ENCODE data around the gene ARMC10.
A peak's percentile ranks its signal among the peaks of the same experiment; 100 is the strongest.
"Not testable (repeated sequence)": the region's sequence is repeated elsewhere in the genome, so short reads cannot be mapped to it uniquely, and the experiment has no call there.

ARMC10 gene

DNA sequence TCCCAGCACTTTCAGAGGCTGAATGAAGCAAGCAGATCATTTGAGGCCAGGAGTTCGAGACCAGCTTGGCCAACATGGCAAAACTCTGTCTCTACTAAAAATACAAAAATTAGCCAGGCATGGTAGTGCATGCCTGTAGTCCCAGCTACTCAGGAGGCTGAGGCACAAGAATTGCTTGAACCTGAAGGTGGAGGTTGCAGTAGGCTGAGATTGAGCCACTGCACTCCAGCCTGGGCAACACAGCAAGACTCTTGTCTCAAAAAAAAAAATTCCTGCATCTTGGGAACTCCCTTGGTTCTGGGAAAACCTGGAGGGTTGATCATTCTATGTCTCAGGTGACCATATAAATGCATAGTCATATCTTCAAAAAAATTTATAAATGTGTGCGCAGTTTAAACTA lies 69.8 kb downstream of the ARMC10 start:
- H3K18ac ChIP-seq (ENCODE audit: low read length); H3K9me3 ChIP-seq (ENCODE audit: insufficient read depth, low read depth, low read length); H3K4me1 ChIP-seq (ENCODE audit: control insufficient read depth in 1 of 2, insufficient read depth in 2 of 2, low read length in 2 of 2); H2AK5ac ChIP-seq (ENCODE audit: low read length); H3K4ac ChIP-seq (ENCODE audit: low read depth, low read length); H3K79me2 ChIP-seq (ENCODE audit: control insufficient read depth, insufficient read depth, low read length, poor library complexity); H4K8ac ChIP-seq (ENCODE audit: low read depth, low read length); H3K4me2 ChIP-seq (ENCODE audit: low read length); H3K27me3 ChIP-seq (ENCODE audit: insufficient read depth, low read length); H3K9ac ChIP-seq (ENCODE audit: low read length); H3K14ac ChIP-seq (ENCODE audit: low read length); H3K23ac ChIP-seq (ENCODE audit: low read length); H4K12ac ChIP-seq (ENCODE audit: low read depth, low read length); H2BK120ac ChIP-seq (ENCODE audit: insufficient read depth, low read length, poor library complexity); H2BK5ac ChIP-seq (ENCODE audit: low read depth, low read length, poor library complexity); H4K91ac ChIP-seq (ENCODE audit: low read depth, low read length); H3K79me1 ChIP-seq (ENCODE audit: low read length); H3K4me3 ChIP-seq (ENCODE audit: low read depth, low read length); DNase-seq; H2AFZ ChIP-seq (ENCODE audit: insufficient read depth, low read length, poor library complexity); H2BK12ac ChIP-seq (ENCODE audit: low read length); H3K36me3 ChIP-seq (ENCODE audit: control insufficient read depth in 1 of 2, insufficient read depth in 2 of 2, low read length in 2 of 2); H3K27ac ChIP-seq (ENCODE audit: low read depth, low read length): not testable (repeated sequence)
- 100% methylated on average over 1 of the region's 2 CpGs for WGBS (ENCODE audit: extremely low coverage, insufficient coverage, insufficient read length)

DNA sequence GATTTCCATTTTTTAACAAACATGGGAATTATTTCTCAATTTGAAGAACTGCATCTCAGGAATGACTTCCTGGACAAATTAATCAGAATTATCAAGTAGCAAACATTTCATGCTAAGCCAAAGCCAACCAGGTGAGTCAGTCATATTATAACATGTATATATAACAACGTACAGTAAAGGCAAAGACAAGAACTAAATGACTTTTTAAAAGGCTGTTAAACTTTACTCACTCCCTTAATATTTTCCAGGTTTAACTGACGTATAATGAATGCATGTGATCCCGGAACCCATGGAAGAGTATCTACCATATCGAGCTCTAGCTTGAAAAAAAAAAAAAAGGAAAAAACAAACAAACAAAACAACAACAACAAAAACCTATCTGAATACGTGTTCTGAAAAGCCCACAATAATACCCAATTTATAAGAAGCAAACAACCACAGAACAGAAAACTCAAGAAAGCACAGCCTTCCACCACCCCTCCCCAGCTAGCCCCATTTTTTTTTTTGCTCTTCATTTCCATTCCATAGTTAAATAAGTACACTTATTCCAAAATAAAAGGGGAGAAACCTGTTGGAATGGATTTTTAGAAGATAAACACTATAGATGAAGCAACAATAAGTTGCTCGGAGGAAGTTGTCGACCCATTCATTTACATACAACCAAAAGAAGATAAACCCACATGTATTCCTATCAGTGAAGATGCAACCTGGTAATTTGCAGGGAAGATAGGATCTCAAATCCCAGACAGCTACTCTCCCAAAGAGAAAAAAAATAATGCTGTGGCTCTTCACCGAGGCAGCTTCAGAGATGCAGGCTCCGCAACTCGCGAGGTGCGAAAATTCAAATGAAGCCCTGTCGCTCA lies 73.4 kb downstream of the ARMC10 start:
- Histone ChIP-seq H2AFZ (ENCODE audit: insufficient read depth, low read length, poor library complexity) (peak overlapping the region; percentile 91), H3K36me3 (ENCODE audit: control insufficient read depth in 1 of 2, insufficient read depth in 2 of 2, low read length in 2 of 2) (no peaks in the 10 kb centered on the region), H3K4me3 (ENCODE audit: low read depth, low read length) (peak overlapping the region; percentile 87), H4K8ac (ENCODE audit: low read depth, low read length) (peak overlapping the region; percentile 99), H3K4ac (ENCODE audit: low read depth, low read length) (no peak overlapping the region), H2AK5ac (ENCODE audit: low read length) (no peak overlapping the region), H3K4me1 (ENCODE audit: control insufficient read depth in 1 of 2, insufficient read depth in 2 of 2, low read length in 2 of 2) (peaks cover 3 to 7% of the 10 kb centered on the region in 2 experiments), H2BK120ac (ENCODE audit: insufficient read depth, low read length, poor library complexity) (peak overlapping the region; percentile 95), H3K14ac (ENCODE audit: low read length) (no peak overlapping the region), H4K91ac (ENCODE audit: low read depth, low read length) (peak overlapping the region; percentile 97), H3K9me3 (ENCODE audit: insufficient read depth, low read depth, low read length) (no peaks in the 10 kb centered on the region), H3K27me3 (ENCODE audit: insufficient read depth, low read length) (no peaks in the 10 kb centered on the region), H3K79me2 (ENCODE audit: control insufficient read depth, insufficient read depth, low read length, poor library complexity) (peaks cover 6% of the 10 kb centered on the region), H2BK5ac (ENCODE audit: low read depth, low read length, poor library complexity) (peak overlapping the region; percentile 93), H3K23ac (ENCODE audit: low read length) (no peak overlapping the region), H4K12ac (ENCODE audit: low read depth, low read length) (peak overlapping the region; percentile 90), H3K27ac (ENCODE audit: low read depth, low read length) (peak overlapping the region; percentile 95), H3K4me2 (ENCODE audit: low read length) (peak overlapping the region; percentile 63), H3K18ac (ENCODE audit: low read length) (peak overlapping the region; percentile 90), H3K9ac (ENCODE audit: low read length) (peak overlapping the region; percentile 87), H2BK12ac (ENCODE audit: low read length) (no peak overlapping the region), H3K79me1 (ENCODE audit: low read length) (peaks cover 10% of the 10 kb centered on the region)
- WGBS (ENCODE audit: extremely low coverage, insufficient coverage, insufficient read length), result no CpG with 5 or more reads among the region's 13 CpGs
- DNase-seq, result peak in 1 of 2 donors; percentile 84
